Activated gamma-delta T cell treated with Interleukin-2 at 50 U/mL for 16 hours (primary cell): ENCODE results near the gene ABCA2.
A peak's percentile ranks its signal among the peaks of the same experiment; 100 is the strongest.

Experiments
- DNase-seq: peaks from one replicate; pipeline ENCODE4 v3.0.0-alpha.2; 2020

ABCA2 gene

DNA sequence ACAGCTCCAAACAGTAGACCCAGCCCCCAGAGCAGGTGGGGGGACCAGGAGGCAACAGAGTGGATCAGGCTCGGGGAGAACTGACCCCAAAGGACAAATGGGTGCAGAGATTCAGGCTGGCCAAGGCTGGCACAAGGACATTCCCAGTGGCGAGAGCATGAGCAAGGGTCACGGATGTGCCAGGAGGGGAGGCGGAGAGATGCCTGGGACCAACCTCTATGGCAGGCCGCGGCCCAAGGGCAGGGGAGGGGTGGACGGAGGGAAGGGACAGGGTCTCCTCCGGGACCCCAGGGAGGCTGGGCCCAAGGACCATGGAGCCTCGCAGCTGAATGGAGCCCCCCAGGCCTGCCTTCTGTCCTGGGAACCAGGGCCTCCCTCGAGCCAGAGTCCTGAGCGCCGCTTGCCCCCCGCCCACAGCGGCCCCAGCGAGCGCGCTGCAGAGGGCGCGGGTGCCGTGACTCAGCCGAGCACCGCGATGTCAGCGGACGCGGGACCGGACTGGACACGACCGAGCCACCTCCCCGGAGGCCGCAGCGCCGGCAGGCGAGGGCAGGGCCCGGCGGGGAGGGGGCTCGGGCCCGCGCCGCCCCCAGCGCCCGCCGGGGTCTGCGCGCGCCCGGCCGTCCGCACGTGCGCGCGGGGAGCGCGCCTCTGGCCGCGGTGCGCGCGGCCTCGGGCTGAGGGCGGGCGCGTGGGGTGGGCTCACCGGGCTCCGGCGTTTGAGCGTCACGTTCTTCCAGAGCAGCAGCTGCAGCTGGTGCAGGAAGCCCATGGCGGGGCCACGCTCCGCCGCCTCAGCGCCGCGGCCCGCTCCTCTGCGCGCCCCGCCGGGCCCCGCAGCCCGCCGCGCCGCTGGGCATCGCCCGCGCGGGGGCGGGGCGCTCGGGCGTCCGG lies at the start of gene ABCA2:
ABCA2 (minus strand) TSS at position 869 of the 894 bp plus-strand sequence; CDS start at position 772, 97 bp downstream.
- no peak for DNase-seq

DNA sequence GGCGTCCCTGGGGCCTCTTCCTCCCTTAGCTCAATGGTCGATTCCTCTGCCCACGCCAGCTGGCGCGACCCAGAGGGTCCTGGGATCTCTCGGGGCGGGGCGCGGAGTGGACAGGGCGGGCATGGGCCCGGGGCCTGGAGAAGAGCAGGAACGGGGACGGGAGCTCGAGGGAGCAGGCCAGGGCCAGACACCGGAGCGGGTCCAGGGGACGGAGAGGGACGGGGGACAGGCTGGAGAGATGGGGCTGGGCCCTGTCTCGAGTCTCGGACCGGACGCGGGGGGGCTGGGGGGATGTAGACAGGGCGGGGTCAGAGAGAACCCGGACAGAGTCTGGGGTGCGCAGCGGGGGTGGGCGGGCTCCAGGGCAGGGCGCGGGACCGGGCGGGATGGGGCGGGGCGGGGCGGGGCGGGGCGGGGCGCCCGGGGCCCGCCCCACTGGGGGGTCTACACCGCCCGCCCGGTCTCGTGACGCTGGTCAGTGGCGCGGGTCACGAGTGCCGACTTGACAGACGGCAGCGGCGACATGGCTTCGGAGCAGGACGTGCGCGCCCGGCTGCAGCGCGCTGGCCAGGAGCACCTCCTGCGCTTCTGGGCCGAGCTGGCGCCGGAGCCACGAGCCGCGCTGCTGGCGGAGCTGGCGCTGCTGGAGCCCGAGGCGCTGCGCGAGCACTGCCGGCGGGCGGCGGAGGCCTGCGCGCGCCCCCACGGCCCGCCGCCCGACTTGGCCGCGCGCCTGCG lies 49.1 kb upstream of the ABCA2 start, which contains the start of gene UAP1L1:
UAP1L1 (plus strand) TSS at position 508 of the 738 bp plus-strand sequence; CDS start at position 524, 16 bp downstream.
- DNase-seq = peak; percentile 42

DNA sequence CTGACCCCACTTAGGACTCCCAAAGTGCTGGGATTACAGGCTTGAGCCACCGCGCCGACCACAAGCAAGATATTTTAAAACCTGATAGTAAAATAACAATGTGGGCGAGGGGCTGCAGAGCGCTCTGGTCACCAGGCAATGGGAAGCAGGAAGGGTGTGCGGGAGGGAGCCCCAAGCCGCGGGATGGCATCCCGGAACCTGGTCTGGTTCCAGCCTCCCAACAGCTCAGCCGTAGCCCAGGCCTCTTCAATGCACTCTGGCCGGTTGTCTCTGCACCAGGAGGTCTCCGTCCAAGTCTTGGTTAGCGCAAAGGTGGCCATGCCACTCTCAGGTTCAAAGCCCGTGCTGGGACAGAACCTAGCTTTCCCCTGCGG lies 48.6 kb upstream of the ABCA2 start:
- DNase-seq = no peak

GRCh38 chr9:137075275-137075775 lies 47.3 kb upstream of the ABCA2 start:
- no peak for DNase-seq

- no peak for DNase-seq
Measured at GRCh38 chr9:137074657-137075274, 46.7 kb upstream of the ABCA2 start.

- DNase-seq = no peak
Measured at GRCh38 chr9:137073992-137074399, 46.0 kb upstream of the ABCA2 start.

GRCh38 chr9:137071282-137071681 lies 43.2 kb upstream of the ABCA2 start:
- no peak for DNase-seq

- no peak for DNase-seq
Measured at GRCh38 chr9:137070906-137071275, 42.9 kb upstream of the ABCA2 start.

GRCh38 chr9:137070201-137070905 lies 42.3 kb upstream of the ABCA2 start, which contains the start of gene SAPCD2:
SAPCD2 (minus strand) TSS chr9:137070557; CDS start chr9:137070460, 97 bp downstream.
- peak; percentile 78 for DNase-seq

- no peak for DNase-seq
Measured at GRCh38 chr9:137069508-137070091, 41.6 kb upstream of the ABCA2 start.

- DNase-seq = no peak
Measured at GRCh38 chr9:137068539-137069507, 40.8 kb upstream of the ABCA2 start.

DNA sequence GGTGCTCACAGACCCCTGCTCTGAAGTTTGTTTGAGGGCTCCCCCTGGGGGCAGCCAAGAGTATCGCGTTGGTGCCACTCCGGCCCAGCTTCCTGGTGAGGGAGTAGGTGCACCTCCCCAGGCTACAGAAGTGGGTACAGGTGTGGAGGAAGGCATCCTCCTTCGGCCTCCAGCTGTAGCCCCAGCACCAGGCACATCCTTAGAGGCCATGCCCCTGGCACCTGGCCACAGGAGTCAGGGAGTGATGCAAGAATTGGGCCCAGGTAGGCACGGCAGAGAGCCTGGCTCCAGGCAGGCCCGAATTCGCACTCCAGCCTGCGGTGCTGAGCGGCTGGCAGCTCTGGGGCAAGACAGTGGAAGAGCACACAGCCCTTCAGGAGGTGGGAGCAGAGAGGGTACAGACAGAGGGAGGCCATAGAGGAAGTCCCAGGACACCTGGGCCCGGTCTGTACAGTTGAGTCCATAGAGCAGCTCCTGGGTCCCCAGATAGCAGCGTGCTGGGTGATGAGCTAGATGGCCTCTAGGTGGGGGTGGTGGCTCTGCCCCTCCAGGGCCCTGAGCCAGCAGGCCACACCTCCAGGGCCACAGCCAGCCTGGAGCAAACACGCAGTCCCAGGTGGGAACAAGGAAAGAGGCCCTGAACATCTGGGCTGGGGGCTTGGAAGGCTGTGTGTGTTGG lies 40.0 kb upstream of the ABCA2 start:
- peak; percentile 86 for DNase-seq

DNA sequence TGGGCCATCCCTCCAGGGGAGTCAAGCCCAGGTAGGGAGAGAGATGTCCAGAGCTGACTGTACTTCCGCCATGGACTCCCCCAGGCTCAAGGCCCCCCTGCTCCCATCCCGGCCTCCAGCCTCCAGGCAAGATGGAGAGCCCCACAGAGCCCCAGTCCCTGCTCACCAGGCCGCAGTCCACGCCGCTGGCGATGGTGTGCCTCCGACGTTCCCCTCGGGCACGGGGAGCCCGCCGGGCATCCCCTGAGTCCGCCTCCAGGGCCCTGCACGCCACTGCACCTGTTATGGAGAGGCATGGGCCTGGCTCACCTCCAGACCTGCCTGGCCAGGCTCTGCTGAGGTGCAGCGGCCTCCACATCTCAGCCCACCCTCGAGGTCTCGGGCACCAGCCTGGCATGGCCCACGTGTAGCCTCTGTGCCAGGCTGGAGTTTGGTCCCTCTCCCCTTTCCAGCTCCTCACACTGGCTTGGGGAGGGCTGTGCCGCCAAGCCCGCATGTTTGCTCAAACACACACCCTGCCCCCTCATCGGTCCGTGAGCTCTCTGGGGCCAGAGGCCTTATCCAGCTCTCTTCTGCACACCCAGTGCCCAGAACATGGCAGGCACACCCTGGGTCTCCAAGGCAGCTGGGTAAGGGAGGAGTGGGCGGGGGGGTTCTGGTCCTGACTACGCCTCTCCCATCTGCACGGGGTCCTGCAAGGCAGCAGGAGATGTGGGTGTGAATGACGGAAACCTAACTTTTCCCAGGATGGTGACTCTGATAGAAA lies 38.2 kb upstream of the ABCA2 start:
- no peak for DNase-seq

GRCh38 chr9:137065336-137065967 lies 37.4 kb upstream of the ABCA2 start:
- DNase-seq = no peak

GRCh38 chr9:137064880-137065164 lies 36.8 kb upstream of the ABCA2 start:
- no peak for DNase-seq

DNA sequence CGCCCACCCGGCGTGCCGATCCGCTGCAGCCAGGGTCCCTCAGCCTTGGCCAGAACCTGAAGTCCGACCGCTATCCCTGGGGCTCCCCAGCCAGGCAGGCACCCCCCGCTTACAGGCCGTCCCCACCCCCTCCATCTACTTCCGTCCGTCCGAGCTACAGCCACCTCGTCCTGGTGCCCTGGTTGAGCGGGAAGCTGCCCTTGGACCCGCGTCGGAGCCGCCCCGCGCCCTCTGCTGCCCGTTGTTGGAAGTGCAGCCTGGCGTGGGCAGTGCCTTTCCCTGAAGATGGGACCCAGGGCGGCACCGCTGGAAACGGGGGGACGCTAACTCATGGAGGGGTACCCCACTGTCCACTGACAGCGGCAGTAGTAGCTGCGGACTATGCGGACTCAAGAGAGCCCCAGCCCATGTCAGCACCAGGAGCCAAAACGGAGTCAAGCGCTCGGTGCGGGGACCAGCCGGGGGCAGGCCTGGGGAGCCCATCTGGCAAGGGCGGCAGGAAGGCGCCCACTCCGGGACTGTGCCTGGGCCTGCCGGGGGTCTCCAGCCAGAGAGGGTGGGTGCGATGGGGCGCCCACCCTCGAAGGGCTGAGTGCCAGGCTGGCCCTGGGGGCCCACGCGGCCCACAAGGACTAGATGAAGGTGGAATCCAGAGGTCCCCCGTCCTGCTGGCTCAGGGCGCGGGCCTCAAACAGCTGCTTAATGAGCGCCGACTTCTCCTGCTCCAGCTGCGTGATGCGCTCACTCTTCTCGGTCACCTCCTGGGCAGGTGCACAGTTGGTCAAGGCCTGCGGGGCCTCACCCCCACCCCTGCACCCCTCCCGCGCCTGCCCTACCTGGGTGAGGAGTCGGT lies 36.2 kb upstream of the ABCA2 start:
- peak; percentile 57 for DNase-seq

DNA sequence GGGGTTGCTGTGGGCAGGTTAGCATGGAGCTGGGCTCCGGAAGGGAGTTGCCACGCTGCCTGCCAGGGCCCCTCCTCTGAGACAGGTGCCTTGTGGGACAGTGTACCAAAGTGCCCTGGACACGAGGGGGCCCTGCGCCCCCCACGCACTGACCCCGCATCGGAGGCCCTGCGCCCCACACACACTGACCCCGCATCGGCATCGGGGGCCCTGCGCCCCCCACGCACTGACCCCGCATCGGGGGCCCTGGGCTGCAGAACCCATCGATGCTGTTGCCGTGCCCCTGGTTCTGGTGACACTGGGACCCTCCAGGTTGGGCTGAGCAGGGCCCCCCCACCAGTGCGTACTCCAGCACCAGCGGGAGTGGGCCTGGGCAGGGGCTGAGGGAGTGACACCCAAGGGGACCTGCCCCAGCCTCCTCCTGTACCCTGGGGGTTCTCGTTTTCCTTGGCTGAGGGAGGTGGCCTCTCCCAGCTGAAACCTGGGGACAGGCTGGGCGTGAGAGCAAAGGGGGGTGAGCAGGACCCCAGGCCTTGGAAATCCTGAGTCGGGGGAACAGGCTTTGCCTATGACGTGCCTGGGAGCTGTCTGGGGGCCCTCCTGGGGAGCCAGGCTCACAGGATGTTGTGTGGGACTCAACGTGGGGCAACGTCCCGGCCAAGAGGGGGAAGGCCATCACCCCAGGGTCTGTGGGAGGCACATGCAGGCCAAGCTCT lies 35.4 kb upstream of the ABCA2 start:
- no peak for DNase-seq
